K562 (cell line): Measurements from ENCODE around the gene RPS6KA4. TPM values are rescaled to one million over a fixed set of nuclear protein-coding genes. Genes with fewer than 3 reads are reported as not detected.

Source experiments
- ADNP ChIP-seq: fragments of 200-800 bp; sonication (Bioruptor generic); IDR thresholded peaks from 2 replicates; pipeline ENCODE4 v1.6.1; 2016; ENCODE audit warnings: missing genetic modification characterization, missing compliant biosample characterization
- CBFA2T2 ChIP-seq: fragments of 450-650 bp; conservative IDR thresholded peaks from 2 replicates; pipeline ENCODE4 v1.6.1; 2017; ENCODE audit warnings: mild to moderate bottlenecking
- E2F3 ChIP-seq: fragments of 250-450 bp; sonication (Bioruptor Pico); IDR thresholded peaks from 2 replicates; pipeline ENCODE4 v1.4.0; 2020; ENCODE audit warnings: mild to moderate bottlenecking
- FOXJ3 ChIP-seq: sonication (generic); formaldehyde crosslinking; IDR thresholded peaks from 2 replicates; pipeline ENCODE4 v1.4.0; 2020; ENCODE audit warnings: mild to moderate bottlenecking, missing genetic modification reagents
- GATAD2A ChIP-seq: fragments of 450-650 bp; IDR thresholded peaks from 2 replicates; pipeline ENCODE4 v1.6.1; 2017
- KDM1A ChIP-seq, 2 experiments: fragments of 450-650 bp; IDR thresholded peaks; 2 replicates each; pipeline ENCODE4 v1.6.1; 2016; ENCODE audit warnings: mild to moderate bottlenecking in 2 of 2
- LARP7 ChIP-seq: fragments of 450-650 bp; IDR thresholded peaks from 2 replicates; pipeline ENCODE4 v1.6.1; 2016
- MCM2 ChIP-seq: fragments of 450-650 bp; IDR thresholded peaks from 2 replicates; pipeline ENCODE4 v1.6.1; 2017; ENCODE audit warnings: low read depth, mild to moderate bottlenecking
- MTA2 ChIP-seq: fragments of 450-650 bp; IDR thresholded peaks from 2 replicates; pipeline ENCODE4 v1.6.1; 2016; ENCODE audit warnings: low read depth
- POLR2H ChIP-seq: IDR thresholded peaks from 2 replicates; pipeline ENCODE4 v1.6.1; 2016; ENCODE audit warnings: missing genetic modification characterization, low read depth, mild to moderate bottlenecking, control low read depth, missing compliant biosample characterization, moderate library complexity
- RCOR1 ChIP-seq, 2 experiments: IDR thresholded peaks; 2 replicates each; pipeline ENCODE4 v1.6.1; 2012; ENCODE audit warnings: low read depth in 2 of 2, low read length in 2 of 2, borderline replicate concordance in 1 of 2, improper control_type of control experiment in 1 of 2
- SIRT6 ChIP-seq: IDR thresholded peaks from one replicate; pipeline ENCODE4 v1.6.1; 2012; ENCODE audit warnings: low read depth, mild to moderate bottlenecking, control low read depth, inconsistent platforms, low read length, moderate library complexity
- SREBF2 ChIP-seq: sonication (generic); formaldehyde crosslinking; IDR thresholded peaks from 2 replicates; pipeline ENCODE4 v1.4.0; 2020; ENCODE audit warnings: mild to moderate bottlenecking, missing genetic modification reagents
- SRSF9 ChIP-seq: fragments of 200-400 bp; formaldehyde crosslinking; IDR thresholded peaks from 2 replicates; pipeline ENCODE4 v1.6.1; 2017; ENCODE audit warnings: low read depth, low read length, borderline replicate concordance
- TAF1 ChIP-seq: IDR thresholded peaks from 2 replicates; pipeline ENCODE4 v1.6.1; 2011; ENCODE audit warnings: mild to moderate bottlenecking, low read length, moderate library complexity; ENCODE audit not compliant: insufficient read depth, control insufficient read depth, severe bottlenecking; ENCODE audit errors: extremely low read depth
- TCF3 ChIP-seq: sonication (generic); formaldehyde crosslinking; IDR thresholded peaks from 2 replicates; pipeline ENCODE4 v1.4.0; 2020; ENCODE audit warnings: mild to moderate bottlenecking, missing genetic modification reagents
- ZNF140 ChIP-seq: fragments of 250-450 bp; sonication (Bioruptor Pico); IDR thresholded peaks from 2 replicates; pipeline ENCODE4 v1.8.0; 2021; ENCODE audit warnings: moderate library complexity, mild to moderate bottlenecking, inconsistent platforms
- ZNF696 ChIP-seq: fragments of 250-450 bp; sonication (Bioruptor Pico); conservative IDR thresholded peaks from 2 replicates; pipeline ENCODE4 v1.4.0; 2020; ENCODE audit warnings: mild to moderate bottlenecking, moderate library complexity
- polyA plus RNA-seq, 8 experiments: library from polyadenylated mRNA; depleted of rRNA in 4 of 8; stranded (reverse) in 5 of 8; unstranded in 3 of 8; fragments of >200 nt; fragmentation: Nextera tagmentation in 2 of 8; fragmentation: Illumina TruSeq in 1 of 8; extraction: Ambion mirVana in 2 of 8; extraction: Trizol in 1 of 8; gene quantifications; 2 replicates each; pipeline versions ENCODE4 v1.2.1 to v1.2.3, GENCODE V29; 2011 to 2014; ENCODE audit warnings: inconsistent platforms in 1 of 8, missing spikeins in 1 of 8
- total RNA-seq, 7 experiments: library from RNA; depleted of rRNA in 6 of 7; stranded (reverse); fragments of >200 nt in 6 of 7; fragmentation: Illumina TruSeq in 2 of 7; extraction: Trizol in 2 of 7; gene quantifications; 2 replicates each; pipeline versions ENCODE4 v1.2.1 to v1.2.3, GENCODE V29; 2011 to 2021; ENCODE audit warnings: low replicate concordance in 1 of 7
- TF ChIP-seq, protein P1 (sequence below): fragments of 250-450 bp; sonication (Bioruptor Pico); IDR thresholded peaks from 2 replicates; pipeline ENCODE4 v1.5.0; 2021; ENCODE audit warnings: mild to moderate bottlenecking, moderate library complexity
- TF ChIP-seq, protein P2 (sequence below): sonication (generic); formaldehyde crosslinking; IDR thresholded peaks from 2 replicates; pipeline ENCODE4 v1.8.1; 2023; ENCODE audit warnings: mild to moderate bottlenecking, missing genetic modification reagents, moderate library complexity
- TF ChIP-seq, protein P3 (sequence below): fragments of 450-650 bp; IDR thresholded peaks from 2 replicates; pipeline ENCODE4 v1.6.1; 2017; ENCODE audit warnings: mild to moderate bottlenecking, moderate library complexity

The RPS6KA4 gene
- total and polyA plus RNA-seq, 9 of the 15 experiments (the other 6 are each of a cell fraction or from before 2014, with no cell fraction given): 0.15 to 23.8 (median 9.8) TPM

DNA sequence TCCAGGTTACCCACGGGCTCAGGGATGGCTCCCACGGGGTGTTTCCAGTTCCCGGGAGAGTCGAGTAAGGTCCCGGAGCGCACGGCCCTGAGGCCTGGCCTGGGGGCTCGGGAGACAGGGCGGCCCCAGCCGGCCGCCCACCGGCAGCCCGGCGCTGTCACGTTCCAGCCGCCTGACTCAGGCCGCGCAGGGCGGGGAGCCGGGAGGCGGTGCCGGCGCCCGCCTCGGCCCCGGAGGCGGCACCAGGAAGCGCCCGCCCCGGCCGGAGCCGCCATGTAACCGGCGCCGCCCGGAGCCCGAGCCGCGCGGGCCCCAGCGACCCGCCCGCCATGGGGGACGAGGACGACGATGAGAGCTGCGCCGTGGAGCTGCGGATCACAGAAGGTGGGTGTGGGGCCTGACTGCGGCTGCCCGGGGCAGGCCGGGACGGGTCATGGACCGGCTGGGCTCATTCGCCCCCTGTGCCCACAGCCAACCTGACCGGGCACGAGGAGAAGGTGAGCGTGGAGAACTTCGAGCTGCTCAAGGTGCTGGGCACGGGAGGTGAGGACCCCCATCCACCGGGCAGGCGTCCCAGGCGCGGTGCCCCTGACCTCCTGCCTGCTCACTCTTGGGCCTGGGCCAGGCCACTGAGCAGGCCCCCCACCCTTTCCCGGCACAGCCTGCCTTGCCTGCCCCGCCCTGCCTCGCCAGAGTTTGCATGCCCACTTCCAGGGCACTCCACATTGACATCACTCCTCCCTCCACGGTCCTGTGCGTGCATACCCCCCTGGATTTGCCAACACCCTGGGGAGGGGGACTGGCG, at the start of gene RPS6KA4 (continued):
- no peak for TF ChIP-seq ADNP (tag)
- no peak for TF ChIP-seq LARP7
- no peak for TF ChIP-seq POLR2H
- TF ChIP-seq, protein P1, sequence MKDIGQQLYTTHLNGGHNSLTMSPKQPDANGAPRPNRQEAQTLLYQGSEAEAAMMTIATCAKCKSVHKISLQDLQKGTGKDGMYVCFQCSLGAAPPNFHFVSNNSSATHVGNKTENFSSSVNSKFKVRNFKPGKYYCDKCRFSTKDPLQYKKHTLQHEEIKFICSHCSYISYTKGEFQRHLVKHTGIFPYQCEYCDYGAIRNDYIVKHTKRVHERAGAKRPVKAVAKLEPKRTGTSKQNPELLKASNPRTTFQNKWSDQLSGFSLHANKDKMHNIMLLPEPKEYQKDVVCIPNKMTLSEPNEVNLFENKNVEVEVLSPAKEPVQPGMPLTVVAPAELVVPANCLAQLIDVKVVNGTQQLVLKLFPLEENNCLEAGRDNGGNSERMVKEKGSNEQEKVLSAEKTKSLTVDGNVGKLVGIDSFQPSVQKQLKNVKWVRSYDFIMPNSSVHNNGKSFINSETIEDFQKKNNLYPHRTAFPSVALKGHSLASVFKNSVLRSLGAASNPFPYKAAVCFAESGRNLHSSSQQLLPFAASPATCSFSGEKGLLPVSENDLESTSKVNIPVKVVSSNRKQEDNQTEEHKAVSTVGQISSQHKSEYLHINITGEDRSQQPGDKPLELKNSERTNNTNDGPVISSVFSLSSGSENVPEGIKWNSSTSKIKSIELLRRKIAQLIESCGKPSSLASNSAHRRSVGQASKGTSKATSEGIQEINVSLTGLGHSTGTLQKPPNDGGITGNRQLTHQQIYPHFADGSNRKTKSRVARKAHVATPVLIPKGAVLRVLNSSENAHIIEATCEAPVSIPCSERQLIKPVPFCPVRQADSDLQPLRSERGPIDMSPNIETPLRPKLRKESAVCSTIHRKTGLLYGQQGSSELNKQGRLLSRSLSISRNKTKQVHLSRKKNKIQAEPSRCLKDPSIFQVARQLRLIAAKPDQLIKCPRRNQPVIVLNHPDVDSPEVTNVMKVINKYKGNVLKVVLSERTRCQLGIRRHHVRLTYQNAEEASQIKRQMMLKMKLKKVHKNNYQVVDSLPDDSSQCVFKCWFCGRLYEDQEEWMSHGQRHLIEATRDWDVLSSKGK: no peak
- TF ChIP-seq SRSF9: no peak
- no peak for TF ChIP-seq E2F3 (CRISPR knock-in tag)
- TF ChIP-seq ZNF140: no peak
- TF ChIP-seq TCF3 (CRISPR knock-in tag): no peak
- TF ChIP-seq, protein P2, sequence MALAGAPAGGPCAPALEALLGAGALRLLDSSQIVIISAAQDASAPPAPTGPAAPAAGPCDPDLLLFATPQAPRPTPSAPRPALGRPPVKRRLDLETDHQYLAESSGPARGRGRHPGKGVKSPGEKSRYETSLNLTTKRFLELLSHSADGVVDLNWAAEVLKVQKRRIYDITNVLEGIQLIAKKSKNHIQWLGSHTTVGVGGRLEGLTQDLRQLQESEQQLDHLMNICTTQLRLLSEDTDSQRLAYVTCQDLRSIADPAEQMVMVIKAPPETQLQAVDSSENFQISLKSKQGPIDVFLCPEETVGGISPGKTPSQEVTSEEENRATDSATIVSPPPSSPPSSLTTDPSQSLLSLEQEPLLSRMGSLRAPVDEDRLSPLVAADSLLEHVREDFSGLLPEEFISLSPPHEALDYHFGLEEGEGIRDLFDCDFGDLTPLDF (CRISPR knock-in tag): no peak
- TF ChIP-seq RCOR1 (IDR thresholded peaks at IDR 0.05; ENCODE audit: borderline replicate concordance in 1 of 2, low read depth in 2 of 2, low read length in 2 of 2): peak in 1 of 2 experiments; percentile 12; a peak in 1 of 4 replicates
- TF ChIP-seq MTA2: no peak
- TF ChIP-seq SREBF2 (CRISPR knock-in tag): no peak
- no peak for TF ChIP-seq KDM1A (IDR thresholded peaks at IDR 0.05)
- peak; percentile 57 for TF ChIP-seq TAF1
- TF ChIP-seq GATAD2A: no peak
- no peak for TF ChIP-seq FOXJ3 (CRISPR knock-in tag)
- no peak for TF ChIP-seq CBFA2T2
- TF ChIP-seq SIRT6: no peak
- no peak for TF ChIP-seq ZNF696 (CRISPR knock-in tag)
- TF ChIP-seq MCM2: no peak
- TF ChIP-seq, protein P3, sequence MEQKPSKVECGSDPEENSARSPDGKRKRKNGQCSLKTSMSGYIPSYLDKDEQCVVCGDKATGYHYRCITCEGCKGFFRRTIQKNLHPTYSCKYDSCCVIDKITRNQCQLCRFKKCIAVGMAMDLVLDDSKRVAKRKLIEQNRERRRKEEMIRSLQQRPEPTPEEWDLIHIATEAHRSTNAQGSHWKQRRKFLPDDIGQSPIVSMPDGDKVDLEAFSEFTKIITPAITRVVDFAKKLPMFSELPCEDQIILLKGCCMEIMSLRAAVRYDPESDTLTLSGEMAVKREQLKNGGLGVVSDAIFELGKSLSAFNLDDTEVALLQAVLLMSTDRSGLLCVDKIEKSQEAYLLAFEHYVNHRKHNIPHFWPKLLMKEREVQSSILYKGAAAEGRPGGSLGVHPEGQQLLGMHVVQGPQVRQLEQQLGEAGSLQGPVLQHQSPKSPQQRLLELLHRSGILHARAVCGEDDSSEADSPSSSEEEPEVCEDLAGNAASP: no peak
